ENCODE results near the gene RARS1. TPM values are rescaled to one million over a fixed set of nuclear protein-coding genes. Genes with fewer than 3 reads are reported as not detected.

RARS1 gene
- total RNA-seq, 4 donors from 2014 or later, result 72.2 to 87.9 (median 74.2) TPM

GRCh38 chr5:168549554-168549953 lies 63.3 kb downstream of the RARS1 start:
- no peak for DNase-seq
- Histone ChIP-seq H3K9me3 (no peaks in the 10 kb centered on the region), H3K27ac (no peak overlapping the region), H3K4me1 (peaks cover 0 to 11% of the 10 kb centered on the region in 2 donors), H3K4me3 (replicated peaks in 1 of 3) (no peak overlapping the region), H3K27me3 (no peaks in the 10 kb centered on the region), H3K36me3 (peaks cover 0 to 5% of the 10 kb centered on the region in 2 donors)
- intact Hi-C loops (cut with DNase I), result no loop called here
- 94 to 95% methylated on average over 7 of the region's 7 CpGs for WGBS, 2 donors
- TF ChIP-seq POLR2A (IDR thresholded peaks at IDR 0.05) (no peak), CTCF (IDR thresholded peaks at IDR 0.05) (no peak)

GRCh38 chr5:168550656-168551055 lies 64.4 kb downstream of the RARS1 start:
- TF ChIP-seq CTCF (IDR thresholded peaks at IDR 0.05), result no peak
- TF ChIP-seq POLR2A (IDR thresholded peaks at IDR 0.05), result no peak
- Histone ChIP-seq H3K4me3 (replicated peaks in 1 of 3) (no peak overlapping the region), H3K27ac (no peak overlapping the region), H3K9me3 (no peaks in the 10 kb centered on the region), H3K4me1 (peaks cover 0 to 11% of the 10 kb centered on the region in 2 donors), H3K27me3 (no peaks in the 10 kb centered on the region), H3K36me3 (peaks cover 0 to 5% of the 10 kb centered on the region in 2 donors)
- no peak for DNase-seq
- intact Hi-C loops (cut with DNase I), result no loop called here

- 29 to 40% methylated on average over 1 of the region's 1 CpG for WGBS, 2 donors
- Histone ChIP-seq H3K4me3 (replicated peaks in 1 of 3) (no peak overlapping the region), H3K27me3 (no peaks in the 10 kb centered on the region), H3K36me3 (peaks cover under 1 to 5% of the 10 kb centered on the region in 2 donors), H3K4me1 (peaks cover 0 to 11% of the 10 kb centered on the region in 2 donors), H3K27ac (no peak overlapping the region), H3K9me3 (no peaks in the 10 kb centered on the region)
- intact Hi-C loops (cut with DNase I), result no loop called here
- no peak for DNase-seq
- no peak for TF ChIP-seq POLR2A (IDR thresholded peaks at IDR 0.05)
These were observed 65.9 kb downstream of the RARS1 start for GRCh38 chr5:168552146-168552545.

GRCh38 chr5:168553377-168554130 lies 67.3 kb downstream of the RARS1 start:
- Histone ChIP-seq H3K27ac (no peak overlapping the region), H3K4me1 (peaks cover 0 to 11% of the 10 kb centered on the region in 2 donors), H3K27me3 (no peaks in the 10 kb centered on the region), H3K4me3 (replicated peaks in 1 of 3) (no peak overlapping the region), H3K9me3 (no peaks in the 10 kb centered on the region), H3K36me3 (peaks cover 13% of the 10 kb centered on the region in 2 donors)
- TF ChIP-seq CTCF (IDR thresholded peaks at IDR 0.05) (no peak), POLR2A (IDR thresholded peaks at IDR 0.05) (no peak)
- intact Hi-C loops (cut with DNase I), result no loop called here
- no peak for DNase-seq
- 94 to 96% methylated on average over 2 of the region's 2 CpGs for WGBS, 2 donors

GRCh38 chr5:168557389-168557788 lies 71.1 kb downstream of the RARS1 start:
- no peaks in the 10 kb centered on the region for H3K27me3 ChIP-seq
- DNase-seq, result no peak
- WGBS, 2 donors, result 94 to 97% methylated on average over 2 of the region's 2 CpGs
- no peak for TF ChIP-seq CTCF (IDR thresholded peaks at IDR 0.05)
- no peak for TF ChIP-seq POLR2A (IDR thresholded peaks at IDR 0.05)
- H3K4me1 ChIP-seq, result peaks cover 0 to 9% of the 10 kb centered on the region in 2 donors
- H3K4me3 ChIP-seq (replicated peaks in 1 of 3), result no peak overlapping the region
- H3K36me3 ChIP-seq, result peaks cover 17% of the 10 kb centered on the region in 2 donors
- intact Hi-C loops (cut with DNase I), result no loop called here
- H3K27ac ChIP-seq, result no peak overlapping the region
- H3K9me3 ChIP-seq, result no peaks in the 10 kb centered on the region

Data from thyroid gland (tissue), 4 donors.